ENCODE measurements around the gene DPY19L1.
A peak's percentile ranks its signal among the peaks of the same experiment; 100 is the strongest.
"Not testable (repeated sequence)": the region's sequence is repeated elsewhere in the genome, so short reads cannot be mapped to it uniquely, and the experiment has no call there.

Gene DPY19L1

GRCh38 chr7:35037211-35037525 lies at the start of gene DPY19L1:
DPY19L1 (minus strand) TSS chr7:35037485; CDS start chr7:35037394, 91 bp downstream.
- intact Hi-C loops (cut with DNase I), result loop anchor here (5.0 kb wide), 1 partner anchor 215 kb away; no protein-coding TSS in a partner anchor

GRCh38 chr7:35079517-35079916 lies 42.2 kb upstream of the DPY19L1 start:
- intact Hi-C loops (cut with DNase I); DNase-seq: not testable (repeated sequence)

More at GRCh38 chr7:35037211-35037525, at the start of gene DPY19L1:
- DNase-seq, result no peak

GRCh38 chr7:35074008-35074407 lies 36.7 kb upstream of the DPY19L1 start:
- intact Hi-C loops (cut with DNase I); DNase-seq: not testable (repeated sequence)

DNA sequence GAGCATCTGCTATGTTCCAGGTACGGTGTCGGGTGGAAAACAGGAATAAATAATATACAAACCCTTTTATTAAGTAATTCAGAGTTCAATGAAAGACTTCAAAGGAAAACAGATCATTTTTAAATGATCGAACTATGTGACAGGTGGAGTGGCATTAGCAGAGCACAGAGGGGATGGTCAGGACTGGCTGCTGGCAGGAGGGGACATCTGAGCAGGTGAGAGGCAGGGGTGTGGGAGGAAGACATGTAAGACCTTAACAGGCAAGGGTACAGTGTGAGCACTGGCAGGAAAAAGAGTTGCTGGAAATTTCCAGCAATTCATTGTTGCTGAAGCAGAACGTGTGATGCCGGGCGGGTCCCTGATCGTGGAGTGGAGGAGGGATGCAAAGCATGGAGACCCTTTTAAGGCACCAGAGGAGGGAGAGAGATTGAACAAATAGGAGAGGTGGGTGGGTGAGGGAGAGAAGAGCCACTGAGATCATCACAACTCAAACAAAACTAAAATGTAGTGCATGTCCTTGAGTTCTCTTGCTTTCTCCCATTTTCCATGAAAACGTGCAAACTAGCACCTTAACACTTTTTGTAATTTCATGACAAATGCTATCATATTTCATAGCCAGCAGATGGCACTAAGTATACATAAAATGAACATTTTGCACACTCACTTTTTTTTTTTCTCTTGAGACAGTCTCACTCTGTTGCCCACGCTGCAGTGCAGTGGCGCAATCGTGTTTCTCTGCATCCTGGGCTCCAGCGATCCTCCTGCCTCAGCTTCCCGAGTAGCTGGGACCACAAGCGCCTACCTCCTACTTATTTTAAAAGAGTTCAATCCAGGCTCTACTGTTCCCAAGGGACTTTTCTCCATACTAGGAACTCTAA lies 35.9 kb upstream of the DPY19L1 start:
- intact Hi-C loops (cut with DNase I), result not testable (repeated sequence)
- DNase-seq, result peak in 28 of 42 donors; percentile 4 to 59 (median 27)

GRCh38 chr7:35069084-35069483 lies 31.8 kb upstream of the DPY19L1 start:
- DNase-seq; intact Hi-C loops (cut with DNase I): not testable (repeated sequence)

DNA sequence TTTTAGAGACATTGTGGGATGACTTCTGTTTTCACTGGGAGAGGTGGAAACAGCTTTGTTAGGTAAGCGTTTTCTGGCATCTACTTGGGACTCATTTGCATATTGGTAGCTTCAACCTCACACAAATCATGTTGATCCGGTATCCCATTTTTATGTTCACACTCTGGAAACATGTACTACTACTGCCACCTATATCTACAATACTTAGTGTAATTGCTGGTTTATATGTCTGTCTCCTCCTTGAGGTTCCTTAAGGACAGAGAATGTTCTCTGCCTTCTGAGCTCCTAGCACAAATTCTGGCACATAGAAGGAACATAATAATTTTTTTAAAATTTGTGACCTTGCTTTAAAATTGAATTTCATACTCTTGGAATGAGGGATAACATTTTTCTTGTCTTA lies 28.1 kb upstream of the DPY19L1 start:
- DNase-seq; intact Hi-C loops (cut with DNase I): not testable (repeated sequence)

DNA sequence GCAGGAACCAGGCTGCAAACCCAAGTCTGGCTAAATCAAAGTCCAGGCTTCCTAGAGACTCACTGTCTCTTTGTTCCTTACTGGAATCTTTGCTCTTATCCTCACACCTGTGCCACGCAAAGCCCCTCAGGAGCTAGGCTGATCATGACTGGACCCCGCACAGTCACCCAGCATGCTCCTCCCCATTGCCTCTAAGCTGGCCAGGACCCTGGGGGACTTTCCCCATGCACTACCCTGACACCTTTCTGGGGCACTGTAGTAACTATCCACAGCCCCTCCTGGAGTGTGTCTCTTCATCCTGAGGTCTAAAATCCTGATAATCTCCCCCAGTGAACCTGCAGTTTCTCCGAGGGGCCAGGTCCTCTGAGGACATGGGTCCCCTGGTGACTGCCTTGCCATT lies 21.3 kb upstream of the DPY19L1 start:
- intact Hi-C loops (cut with DNase I); DNase-seq: not testable (repeated sequence)

GRCh38 chr7:35057505-35058451 lies 20.5 kb upstream of the DPY19L1 start:
- DNase-seq; intact Hi-C loops (cut with DNase I): not testable (repeated sequence)

DNA sequence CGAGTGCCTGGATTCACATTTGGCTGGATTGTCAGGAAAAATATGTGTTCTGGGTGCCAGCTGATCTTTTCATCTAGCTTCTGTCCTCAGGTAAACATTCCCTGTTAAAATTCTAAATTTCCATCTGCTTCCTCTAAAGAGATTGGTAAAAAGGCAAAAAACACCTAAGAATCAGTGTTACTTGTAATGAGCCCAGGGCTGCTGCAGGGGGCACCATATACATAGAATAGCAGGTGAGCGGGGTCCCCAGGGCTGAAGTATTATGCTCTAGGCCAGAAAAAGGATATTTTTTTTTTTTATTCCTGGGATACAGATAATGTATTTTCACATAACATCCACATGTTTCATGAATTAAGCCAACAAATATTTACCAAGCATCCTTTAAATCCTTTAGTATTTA lies 18.4 kb upstream of the DPY19L1 start:
- DNase-seq; intact Hi-C loops (cut with DNase I): not testable (repeated sequence)

GRCh38 chr7:35053488-35054175 lies 16.3 kb upstream of the DPY19L1 start:
- intact Hi-C loops (cut with DNase I), result not testable (repeated sequence)
- peak in 2 of 42 donors; percentile 9 to 13 for DNase-seq

- intact Hi-C loops (cut with DNase I); DNase-seq: not testable (repeated sequence)
Observed at GRCh38 chr7:35048390-35048789, 11.1 kb upstream of the DPY19L1 start.

DNA sequence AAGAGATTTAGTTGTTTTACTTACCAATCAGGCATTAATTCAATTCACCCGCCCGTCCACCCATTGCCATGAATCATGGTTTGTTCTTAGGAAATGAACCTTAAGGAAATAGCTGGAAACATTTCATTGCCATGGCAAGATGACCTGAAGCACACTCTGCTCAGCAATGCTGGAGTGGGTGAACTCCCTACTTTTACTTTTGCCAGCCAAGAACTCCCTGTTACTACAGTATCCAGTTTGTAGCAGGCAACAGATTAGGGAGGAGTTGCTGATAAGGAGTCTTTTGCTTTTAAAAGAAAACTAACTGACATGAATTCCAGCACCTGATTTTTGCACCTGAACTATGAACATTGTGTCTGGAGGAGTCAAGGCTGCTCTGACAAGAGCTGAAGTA lies 10.6 kb upstream of the DPY19L1 start:
- peak in 1 of 42 donors; percentile 37 for DNase-seq
- intact Hi-C loops (cut with DNase I), result not testable (repeated sequence)

DNA sequence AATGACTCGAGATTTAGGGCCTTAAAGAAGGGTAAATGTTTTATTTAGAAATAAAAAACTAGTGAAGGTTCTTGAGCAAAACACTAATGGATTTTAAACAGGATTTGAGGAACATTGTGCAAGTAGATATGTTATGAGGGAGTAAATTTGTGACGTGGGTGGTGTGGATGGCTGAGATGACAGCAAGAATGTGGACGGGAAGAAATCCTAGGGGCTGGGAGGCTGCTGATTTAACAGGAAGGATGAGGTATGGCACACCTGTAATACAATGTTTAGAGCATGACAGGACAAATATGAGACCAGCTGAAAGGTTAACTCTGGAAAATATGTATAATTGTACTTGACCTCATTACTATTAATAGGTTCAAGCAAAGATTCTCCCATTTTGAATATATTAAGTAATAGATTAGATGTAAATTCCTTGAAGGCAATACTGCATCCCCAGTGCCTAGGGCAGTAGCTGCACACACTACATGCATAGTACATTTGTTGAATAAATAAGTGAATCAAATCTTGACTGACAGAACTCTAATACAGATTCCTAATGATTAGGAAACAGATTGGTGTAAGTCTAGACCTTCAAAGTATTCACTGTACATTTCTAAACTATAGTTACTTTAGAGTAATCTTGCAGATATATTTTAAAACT lies 10.1 kb upstream of the DPY19L1 start:
- intact Hi-C loops (cut with DNase I), result not testable (repeated sequence)

GRCh38 chr7:35043301-35043700 lies 6.0 kb upstream of the DPY19L1 start:
- intact Hi-C loops (cut with DNase I), result not testable (repeated sequence)

More for the DNA sequence above, 10.1 kb upstream of the DPY19L1 start:
- not testable (repeated sequence) for DNase-seq

GRCh38 chr7:35040906-35041305 lies 3.6 kb upstream of the DPY19L1 start:
- intact Hi-C loops (cut with DNase I), result no loop called here
- no peak for DNase-seq

More at GRCh38 chr7:35043301-35043700, 6.0 kb upstream of the DPY19L1 start:
- DNase-seq, result not testable (repeated sequence)

- intact Hi-C loops (cut with DNase I), result loop anchor here (5.0 kb wide), 1 partner anchor 217 kb away; no protein-coding TSS in a partner anchor
- no peak for DNase-seq
Observed at GRCh38 chr7:35039343-35039742, 2.1 kb upstream of the DPY19L1 start.

- intact Hi-C loops (cut with DNase I), result loop anchor here (5.0 kb wide), 1 partner anchor 216 kb away; no protein-coding TSS in a partner anchor
Observed at GRCh38 chr7:35038354-35038753, 1.1 kb upstream of the DPY19L1 start.

More at GRCh38 chr7:35038354-35038753, 1.1 kb upstream of the DPY19L1 start:
- no peak for DNase-seq
